H9 (cell line): ENCODE results near the gene IFNG-AS1. TPM values are rescaled to one million over a fixed set of nuclear protein-coding genes. Genes with fewer than 3 reads are reported as not detected.

Source experiments
- DNase-seq: peaks from one replicate; pipeline ENCODE4 v3.0.0-alpha.2; 2017
- H2AFZ ChIP-seq: one replicate; pipeline ENCODE4 v1.6.1; 2013; ENCODE audit warnings: mild to moderate bottlenecking, low read length, control low read depth, moderate library complexity
- H2AK5ac ChIP-seq: 2 replicates; pipeline ENCODE4 v1.6.1; 2013; ENCODE audit warnings: low read length, control low read depth, mixed read lengths; ENCODE audit not compliant: insufficient read length
- H2BK120ac ChIP-seq: one replicate; pipeline ENCODE4 v1.6.1; 2013; ENCODE audit warnings: low read depth, mild to moderate bottlenecking, low read length, control low read depth, inconsistent platforms; ENCODE audit not compliant: poor library complexity, severe bottlenecking
- H2BK12ac ChIP-seq: 2 replicates; pipeline ENCODE4 v1.6.1; 2013; ENCODE audit warnings: low read length, control low read depth, mixed read lengths, low read depth; ENCODE audit not compliant: insufficient read length
- H2BK15ac ChIP-seq: 2 replicates; pipeline ENCODE4 v1.6.1; 2013; ENCODE audit warnings: low read depth, low read length, control low read depth
- H2BK20ac ChIP-seq: one replicate; pipeline ENCODE4 v1.6.1; 2013; ENCODE audit warnings: low read depth, mild to moderate bottlenecking, low read length, control low read depth, inconsistent platforms; ENCODE audit not compliant: poor library complexity, severe bottlenecking
- H2BK5ac ChIP-seq: 2 replicates; pipeline ENCODE4 v1.6.1; 2013; ENCODE audit warnings: low read length, control low read depth, mixed read lengths; ENCODE audit not compliant: insufficient read length
- H3K14ac ChIP-seq: 2 replicates; pipeline ENCODE4 v1.6.1; 2013; ENCODE audit warnings: low read length, control low read depth; ENCODE audit not compliant: insufficient read depth
- H3K18ac ChIP-seq: 2 replicates; pipeline ENCODE4 v1.6.1; 2013; ENCODE audit warnings: low read depth, mild to moderate bottlenecking, mixed read lengths, low read length, control low read depth; ENCODE audit not compliant: insufficient read length
- H3K23ac ChIP-seq: 2 replicates; pipeline ENCODE4 v1.6.1; 2013; ENCODE audit warnings: low read length, control low read depth, mixed read lengths, low read depth; ENCODE audit not compliant: insufficient read length
- H3K23me2 ChIP-seq: 2 replicates; pipeline ENCODE4 v1.6.1; 2013; ENCODE audit warnings: low read depth, mild to moderate bottlenecking, mixed read lengths, low read length, control low read depth; ENCODE audit not compliant: insufficient read length, poor library complexity, severe bottlenecking
- H3K27ac ChIP-seq: 2 replicates; pipeline ENCODE4 v1.5.1; 2013; ENCODE audit warnings: low read length, control low read depth, mixed read lengths, low read depth; ENCODE audit not compliant: insufficient read length
- H3K27me3 ChIP-seq: 2 replicates; pipeline ENCODE4 v1.6.1; 2013; ENCODE audit warnings: low read length, control low read depth, inconsistent platforms; ENCODE audit not compliant: insufficient read depth
- H3K4ac ChIP-seq: 2 replicates; pipeline ENCODE4 v1.6.1; 2013; ENCODE audit warnings: low read depth, mild to moderate bottlenecking, control low read depth, inconsistent platforms, low read length, moderate library complexity
- H3K4me1 ChIP-seq: 2 replicates; pipeline ENCODE4 v1.6.1; 2013; ENCODE audit warnings: low read length, control low read depth, inconsistent platforms; ENCODE audit not compliant: insufficient read depth
- H3K4me2 ChIP-seq: 2 replicates; pipeline ENCODE4 v1.6.1; 2013; ENCODE audit warnings: low read length, control low read depth, mixed read lengths; ENCODE audit not compliant: insufficient read length, insufficient read depth
- H3K56ac ChIP-seq: 2 replicates; pipeline ENCODE4 v1.6.1; 2013; ENCODE audit warnings: low read depth, mild to moderate bottlenecking, mixed read lengths, low read length, control low read depth; ENCODE audit not compliant: insufficient read length
- H3K79me1 ChIP-seq: 2 replicates; pipeline ENCODE4 v1.6.1; 2013; ENCODE audit warnings: low read depth, mild to moderate bottlenecking, moderate library complexity, low read length, control low read depth, inconsistent platforms; ENCODE audit not compliant: insufficient read depth, poor library complexity, severe bottlenecking
- H3K79me2 ChIP-seq: 2 replicates; pipeline ENCODE4 v1.6.1; 2013; ENCODE audit warnings: low read length, control low read depth, inconsistent platforms; ENCODE audit not compliant: insufficient read depth
- H3K9ac ChIP-seq: 2 replicates; pipeline ENCODE4 v1.6.1; 2013; ENCODE audit warnings: low read length, control low read depth, mixed read lengths; ENCODE audit not compliant: insufficient read length; ENCODE audit errors: extremely low read depth
- H3K9me3 ChIP-seq: one replicate; pipeline ENCODE4 v1.6.1; 2013; ENCODE audit warnings: low read depth, low read length, inconsistent platforms; ENCODE audit not compliant: control insufficient read depth
- H3T11ph ChIP-seq: one replicate; pipeline ENCODE4 v1.6.1; 2013; ENCODE audit warnings: mild to moderate bottlenecking, low read length, control low read depth, inconsistent platforms
- H4K20me1 ChIP-seq: one replicate; pipeline ENCODE4 v1.6.1; 2013; ENCODE audit not compliant: control insufficient read depth, insufficient read length, insufficient read depth
- H4K5ac ChIP-seq: 2 replicates; pipeline ENCODE4 v1.6.1; 2013; ENCODE audit warnings: low read depth, mild to moderate bottlenecking, mixed read lengths, low read length, control low read depth; ENCODE audit not compliant: insufficient read length
- H4K8ac ChIP-seq: replicated peaks from 2 replicates; pipeline ENCODE4 v1.6.1; 2013; ENCODE audit warnings: low read length, control low read depth, mixed read lengths, low read depth; ENCODE audit not compliant: insufficient read length
- H4K91ac ChIP-seq: 2 replicates; pipeline ENCODE4 v1.6.1; 2013; ENCODE audit warnings: low read depth, mild to moderate bottlenecking, moderate library complexity, mixed read lengths, low read length, control low read depth; ENCODE audit not compliant: insufficient read length
- H3K27ac Mint-ChIP-seq, 3 experiments: 2 replicates in 2 of 3; 3 replicates in 1 of 3; pipeline ENCODE4 v1.8.0; 2020 to 2021; ENCODE audit warnings: mixed read lengths in 3 of 3, mild to moderate bottlenecking in 1 of 3, moderate library complexity in 1 of 3
- H3K27me3 Mint-ChIP-seq: 2 replicates; pipeline ENCODE4 v1.8.0; 2021; ENCODE audit warnings: low read depth, mild to moderate bottlenecking, moderate library complexity, mixed read lengths
- H3K36me3 Mint-ChIP-seq, 3 experiments: 2 replicates in 2 of 3; 3 replicates in 1 of 3; pipeline ENCODE4 v1.8.0; 2020 to 2021; ENCODE audit warnings: low read depth in 3 of 3, mixed read lengths in 3 of 3; ENCODE audit not compliant: insufficient read depth in 1 of 3
- H3K4me1 Mint-ChIP-seq, 2 experiments: 2 replicates each; pipeline ENCODE4 v1.8.0; 2020; ENCODE audit warnings: mixed read lengths in 2 of 2
- H3K4me3 Mint-ChIP-seq, 2 experiments: 2 replicates in 1 of 2; 3 replicates in 1 of 2; pipeline ENCODE4 v1.8.0; 2020 to 2021; ENCODE audit warnings: mild to moderate bottlenecking in 2 of 2, mixed read lengths in 2 of 2, moderate library complexity in 1 of 2
- H3K9me3 Mint-ChIP-seq, 2 experiments: 2 replicates in 1 of 2; 3 replicates in 1 of 2; pipeline ENCODE4 v1.8.0; 2020; ENCODE audit warnings: mild to moderate bottlenecking in 2 of 2, mixed read lengths in 2 of 2, moderate library complexity in 1 of 2
- WGBS: extraction: QIAGEN DNeasy Blood & Tissue Kit; methylation state at CpG from one replicate; pipeline ENCODE4 v1.1.7; 2013; ENCODE audit warnings: missing lambda C conversion rate, low lambda C conversion rate, mixed read lengths; ENCODE audit not compliant: insufficient read length; ENCODE audit errors: extremely low coverage; 5-methylcytosine and 5-hydroxymethylcytosine counted together
- total RNA-seq: library from RNA; stranded (reverse); gene quantifications from 2 replicates; pipeline ENCODE4 v1.2.1, GENCODE V29; 2021
- TF ChIP-seq, protein P1 (sequence below): fragments of 200-600 bp; sonication (generic); conservative IDR thresholded peaks from 3 replicates; pipeline ENCODE4 v1.8.0; 2021; ENCODE audit warnings: antibody characterized with exemption, mild to moderate bottlenecking

The IFNG-AS1 gene
- total RNA-seq, 1 experiment from 2014 or later = not detected

DNA sequence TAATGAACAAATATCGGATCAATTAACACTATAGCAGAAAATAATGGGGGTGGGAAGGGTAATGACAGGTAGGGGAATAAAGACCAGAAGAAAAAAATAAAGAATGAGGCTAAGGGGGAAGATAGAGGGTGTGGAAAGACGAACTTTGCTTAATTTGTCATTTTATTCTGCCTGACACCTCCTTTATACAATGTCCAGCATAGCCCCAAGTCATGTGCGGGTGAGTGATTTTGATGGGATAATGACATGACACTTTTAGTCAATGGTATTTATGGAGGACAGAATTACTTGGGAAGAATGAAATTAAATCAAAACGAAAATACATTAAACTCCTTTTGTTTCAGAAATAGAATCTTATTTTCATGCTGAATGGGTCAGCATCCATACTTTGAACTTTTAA, 20.5 kb upstream of the IFNG-AS1 start:
- Histone ChIP-seq H2BK15ac (no peak overlapping the region), H3K4me1 (no peaks in the 10 kb centered on the region), H2BK20ac (no peak overlapping the region), H3K4me2 (no peak overlapping the region), H4K5ac (no peak overlapping the region), H2BK120ac (no peak overlapping the region), H2AFZ (no peak overlapping the region), H2AK5ac (no peak overlapping the region), H4K20me1 (no peaks in the 10 kb centered on the region), H4K91ac (no peak overlapping the region), H2BK12ac (no peak overlapping the region), H3K4ac (no peak overlapping the region), H3K18ac (no peak overlapping the region), H3K14ac (no peak overlapping the region), H3K79me2 (no peaks in the 10 kb centered on the region), H3K79me1 (no peaks in the 10 kb centered on the region), H3K56ac (no peak overlapping the region), H4K8ac (no peak overlapping the region), H3K9me3 (no peaks in the 10 kb centered on the region), H3K23me2 (no peaks in the 10 kb centered on the region), H3K23ac (no peak overlapping the region), H3T11ph (no peak overlapping the region), H3K27me3 (no peaks in the 10 kb centered on the region), H3K27ac (no peak overlapping the region), H2BK5ac (no peak overlapping the region), H3K9ac (no peak overlapping the region)
- no peaks in the 10 kb centered on the region; the same call in none of the 2 replicates for H3K27me3 Mint-ChIP-seq
- no CpG with 5 or more reads among the region's 4 CpGs for WGBS
- H3K4me1 Mint-ChIP-seq = no peaks in the 10 kb centered on the region
- DNase-seq = no peak
- H3K36me3 Mint-ChIP-seq = no peaks in the 10 kb centered on the region
- TF ChIP-seq, protein P1, sequence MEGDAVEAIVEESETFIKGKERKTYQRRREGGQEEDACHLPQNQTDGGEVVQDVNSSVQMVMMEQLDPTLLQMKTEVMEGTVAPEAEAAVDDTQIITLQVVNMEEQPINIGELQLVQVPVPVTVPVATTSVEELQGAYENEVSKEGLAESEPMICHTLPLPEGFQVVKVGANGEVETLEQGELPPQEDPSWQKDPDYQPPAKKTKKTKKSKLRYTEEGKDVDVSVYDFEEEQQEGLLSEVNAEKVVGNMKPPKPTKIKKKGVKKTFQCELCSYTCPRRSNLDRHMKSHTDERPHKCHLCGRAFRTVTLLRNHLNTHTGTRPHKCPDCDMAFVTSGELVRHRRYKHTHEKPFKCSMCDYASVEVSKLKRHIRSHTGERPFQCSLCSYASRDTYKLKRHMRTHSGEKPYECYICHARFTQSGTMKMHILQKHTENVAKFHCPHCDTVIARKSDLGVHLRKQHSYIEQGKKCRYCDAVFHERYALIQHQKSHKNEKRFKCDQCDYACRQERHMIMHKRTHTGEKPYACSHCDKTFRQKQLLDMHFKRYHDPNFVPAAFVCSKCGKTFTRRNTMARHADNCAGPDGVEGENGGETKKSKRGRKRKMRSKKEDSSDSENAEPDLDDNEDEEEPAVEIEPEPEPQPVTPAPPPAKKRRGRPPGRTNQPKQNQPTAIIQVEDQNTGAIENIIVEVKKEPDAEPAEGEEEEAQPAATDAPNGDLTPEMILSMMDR = no peak
- no peak overlapping the region for H3K27ac Mint-ChIP-seq
- no peak overlapping the region for H3K4me3 Mint-ChIP-seq
- no peaks in the 10 kb centered on the region for H3K9me3 Mint-ChIP-seq
